Measurements from ENCODE around the gene CNTNAP5.

Gene CNTNAP5

DNA sequence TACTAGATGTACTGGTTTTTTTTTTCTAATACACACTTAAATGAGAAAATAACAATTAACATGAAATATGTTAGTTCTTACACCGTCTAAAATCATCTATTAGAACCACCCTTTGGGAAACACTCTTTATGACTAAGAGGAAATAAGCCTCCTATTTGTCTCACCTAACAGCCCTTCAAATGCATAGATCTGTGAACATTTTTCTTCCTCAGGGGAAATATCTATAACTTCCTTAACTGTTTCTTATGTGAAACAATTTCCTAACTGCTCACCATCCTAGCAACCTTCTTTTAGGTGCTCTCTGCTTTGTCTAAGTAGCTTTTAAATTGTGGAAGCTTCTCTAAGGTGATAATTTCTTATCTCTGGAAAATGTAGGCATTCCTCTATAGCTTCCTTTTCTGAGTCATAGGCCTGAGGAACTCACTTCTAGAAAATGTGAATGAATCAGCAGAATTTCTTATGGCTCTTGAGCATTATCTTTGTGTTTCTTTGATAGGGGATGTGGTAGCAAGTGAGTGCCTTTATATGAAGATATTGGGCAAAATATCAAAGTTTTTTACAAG, 56.1 kb downstream of the CNTNAP5 start:
- TF ChIP-seq, protein P1, sequence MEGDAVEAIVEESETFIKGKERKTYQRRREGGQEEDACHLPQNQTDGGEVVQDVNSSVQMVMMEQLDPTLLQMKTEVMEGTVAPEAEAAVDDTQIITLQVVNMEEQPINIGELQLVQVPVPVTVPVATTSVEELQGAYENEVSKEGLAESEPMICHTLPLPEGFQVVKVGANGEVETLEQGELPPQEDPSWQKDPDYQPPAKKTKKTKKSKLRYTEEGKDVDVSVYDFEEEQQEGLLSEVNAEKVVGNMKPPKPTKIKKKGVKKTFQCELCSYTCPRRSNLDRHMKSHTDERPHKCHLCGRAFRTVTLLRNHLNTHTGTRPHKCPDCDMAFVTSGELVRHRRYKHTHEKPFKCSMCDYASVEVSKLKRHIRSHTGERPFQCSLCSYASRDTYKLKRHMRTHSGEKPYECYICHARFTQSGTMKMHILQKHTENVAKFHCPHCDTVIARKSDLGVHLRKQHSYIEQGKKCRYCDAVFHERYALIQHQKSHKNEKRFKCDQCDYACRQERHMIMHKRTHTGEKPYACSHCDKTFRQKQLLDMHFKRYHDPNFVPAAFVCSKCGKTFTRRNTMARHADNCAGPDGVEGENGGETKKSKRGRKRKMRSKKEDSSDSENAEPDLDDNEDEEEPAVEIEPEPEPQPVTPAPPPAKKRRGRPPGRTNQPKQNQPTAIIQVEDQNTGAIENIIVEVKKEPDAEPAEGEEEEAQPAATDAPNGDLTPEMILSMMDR (conservative IDR thresholded peaks at IDR 0.05; ENCODE audit: low read length) = no peak
- no peak overlapping the region for H3K4me3 ChIP-seq (ENCODE audit: low read length)
- no peak for DNase-seq (ENCODE audit: low read depth)

DNA sequence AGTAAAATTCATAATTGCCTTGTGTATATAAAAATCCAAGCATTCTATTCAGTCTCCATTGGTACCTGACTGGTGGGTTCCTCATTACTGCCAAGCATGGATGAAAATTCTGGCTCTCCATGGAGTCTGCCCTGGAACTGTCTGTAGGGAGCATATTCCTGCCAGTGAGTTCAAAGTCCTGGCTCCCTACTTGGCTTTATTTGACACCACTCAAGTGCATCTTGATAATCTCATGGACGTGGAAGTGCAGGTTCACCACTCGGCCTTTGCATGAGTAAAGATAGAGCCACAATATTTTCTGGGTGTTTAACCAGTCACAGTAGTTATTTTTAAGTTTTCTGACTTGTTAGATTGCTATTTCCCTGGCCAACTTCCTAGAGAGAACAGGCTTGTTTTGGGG, 63.5 kb downstream of the CNTNAP5 start:
- H3K4me3 ChIP-seq (ENCODE audit: low read length) = no peak overlapping the region
- TF ChIP-seq, protein P1 (conservative IDR thresholded peaks at IDR 0.05; ENCODE audit: low read length) = no peak
- DNase-seq (ENCODE audit: low read depth) = no peak

DNA sequence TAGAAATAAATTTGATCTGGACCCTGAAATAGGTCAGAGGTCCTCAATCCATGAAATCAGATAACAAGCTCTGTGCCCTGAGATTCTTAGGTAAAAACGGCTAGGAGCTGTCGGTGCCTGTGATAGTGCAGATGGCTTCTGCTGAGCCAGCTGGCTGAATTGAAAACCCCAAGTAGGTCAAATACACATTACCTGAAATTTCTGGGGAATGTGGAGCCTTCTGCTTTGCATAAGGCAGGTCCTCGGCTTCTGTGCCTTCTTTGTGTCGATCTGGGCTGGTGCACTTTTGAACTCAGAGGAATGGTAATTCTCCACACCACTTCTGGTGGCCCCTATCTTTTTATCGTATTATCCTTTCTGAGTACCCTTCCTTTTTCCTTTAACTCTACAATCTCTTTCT, 66.6 kb downstream of the CNTNAP5 start:
- DNase-seq (ENCODE audit: low read depth) = no peak
- TF ChIP-seq, protein P1 (conservative IDR thresholded peaks at IDR 0.05; ENCODE audit: low read length) = no peak
- H3K4me3 ChIP-seq (ENCODE audit: low read length) = no peak overlapping the region

DNA sequence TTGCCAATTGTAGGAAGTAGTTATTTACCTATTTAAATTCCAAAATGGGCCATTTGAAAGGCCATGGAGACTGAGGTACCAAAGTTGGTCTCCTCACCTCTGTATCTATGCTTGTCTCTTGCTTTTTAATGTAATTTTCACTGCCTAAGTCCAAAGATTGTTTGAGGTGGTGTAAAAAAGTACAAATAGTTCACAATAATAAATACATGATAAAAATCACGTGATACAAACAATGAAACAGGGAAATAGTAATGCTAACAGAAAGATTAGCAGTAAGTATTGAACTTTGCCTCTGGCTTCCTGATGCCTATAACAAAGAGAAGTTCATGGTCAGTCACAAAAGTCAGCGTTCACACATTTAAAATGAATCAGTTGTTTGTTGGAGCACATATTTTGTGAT, 67.6 kb downstream of the CNTNAP5 start:
- H3K4me3 ChIP-seq (ENCODE audit: low read length) = no peak overlapping the region
- TF ChIP-seq, protein P1 (conservative IDR thresholded peaks at IDR 0.05; ENCODE audit: low read length) = no peak
- no peak for DNase-seq (ENCODE audit: low read depth)

DNA sequence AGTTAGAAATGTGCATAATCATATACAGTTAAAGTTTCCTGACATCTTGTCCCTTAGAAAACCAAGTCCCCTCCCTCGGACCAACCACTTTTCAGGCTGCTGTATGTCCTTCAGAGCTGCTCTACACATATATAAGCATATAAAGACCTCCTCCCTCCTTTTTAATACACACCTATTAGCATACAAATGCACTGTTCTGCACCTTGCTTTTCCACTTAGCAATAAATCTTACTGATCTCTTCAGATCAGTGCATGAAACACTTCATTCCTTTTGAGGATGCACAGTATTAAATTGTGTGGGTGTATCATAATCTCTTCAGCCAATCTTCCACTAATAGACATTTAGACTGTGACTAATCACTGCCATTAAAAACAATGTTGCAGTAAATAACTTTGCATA, 79.8 kb downstream of the CNTNAP5 start:
- H3K4me3 ChIP-seq (ENCODE audit: low read length) = no peak overlapping the region
- TF ChIP-seq, protein P1 (conservative IDR thresholded peaks at IDR 0.05; ENCODE audit: low read length) = no peak
- no peak for DNase-seq (ENCODE audit: low read depth)

DNA sequence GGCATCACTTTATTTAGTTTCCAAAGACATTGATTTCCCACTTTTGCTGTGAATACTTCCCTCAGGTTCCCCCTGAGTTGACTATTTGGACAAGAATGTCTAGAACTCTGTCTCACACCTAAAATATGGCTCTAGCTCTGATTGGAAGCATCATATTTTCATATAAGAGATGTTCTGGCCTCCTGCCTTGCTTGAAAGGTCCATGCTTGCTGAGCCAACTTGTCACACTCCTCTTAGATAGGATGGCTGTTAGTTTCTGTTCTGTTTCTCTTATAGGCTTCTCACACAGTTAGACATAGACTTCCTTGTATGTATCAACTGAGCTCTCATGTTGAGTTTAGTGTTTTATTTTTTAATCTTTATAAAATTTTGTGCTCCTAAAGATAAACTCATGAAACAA, 87.1 kb downstream of the CNTNAP5 start:
- H3K4me3 ChIP-seq (ENCODE audit: low read length) = no peak overlapping the region
- TF ChIP-seq, protein P1 (conservative IDR thresholded peaks at IDR 0.05; ENCODE audit: low read length) = no peak
- DNase-seq (ENCODE audit: low read depth) = no peak

DNA sequence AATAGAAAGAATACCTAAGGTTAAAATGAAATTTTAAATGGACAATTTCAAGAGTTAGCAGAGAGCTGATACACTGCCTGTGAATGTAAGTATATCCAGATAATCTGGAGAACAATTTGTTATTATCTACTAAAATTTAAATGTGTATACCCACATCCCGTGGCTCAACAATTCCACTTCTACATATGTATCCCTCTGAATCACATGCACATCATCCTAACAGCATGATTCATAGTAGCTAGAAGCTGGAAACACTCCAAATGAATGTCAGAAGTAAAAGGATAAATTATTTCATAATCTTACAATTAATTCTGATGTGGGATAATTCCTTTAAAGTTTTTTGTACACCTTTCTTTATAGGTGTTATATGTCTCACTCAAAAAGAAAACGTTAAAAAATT, 87.9 kb downstream of the CNTNAP5 start:
- no peak overlapping the region for H3K4me3 ChIP-seq (ENCODE audit: low read length)
- TF ChIP-seq, protein P1 (conservative IDR thresholded peaks at IDR 0.05; ENCODE audit: low read length) = no peak
- DNase-seq (ENCODE audit: low read depth) = no peak

Measured in AG10803 (cell line).